ENCODE measurements around the gene ACTA1.

DNA sequence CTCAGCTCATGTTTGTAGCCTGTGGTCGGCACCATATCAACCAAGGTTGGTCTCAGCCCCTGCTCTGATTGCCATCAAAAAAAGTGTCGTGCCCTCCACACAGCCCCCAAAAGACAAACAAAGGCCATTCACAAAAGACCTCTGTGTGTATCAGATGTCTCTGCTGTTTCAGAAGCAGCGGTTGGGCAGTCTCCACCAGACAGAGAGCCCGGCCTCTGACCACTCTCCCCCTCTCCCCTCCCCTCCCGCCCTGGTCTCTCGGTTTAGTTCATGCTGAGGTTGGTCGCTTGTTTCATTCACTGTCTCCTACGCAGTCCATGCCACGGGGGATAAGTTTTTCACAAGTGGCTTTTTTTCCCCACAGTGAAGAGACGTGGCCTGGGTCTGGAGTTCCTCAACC, 27.1 kb downstream of the ACTA1 start:
- TF ChIP-seq, protein P1, sequence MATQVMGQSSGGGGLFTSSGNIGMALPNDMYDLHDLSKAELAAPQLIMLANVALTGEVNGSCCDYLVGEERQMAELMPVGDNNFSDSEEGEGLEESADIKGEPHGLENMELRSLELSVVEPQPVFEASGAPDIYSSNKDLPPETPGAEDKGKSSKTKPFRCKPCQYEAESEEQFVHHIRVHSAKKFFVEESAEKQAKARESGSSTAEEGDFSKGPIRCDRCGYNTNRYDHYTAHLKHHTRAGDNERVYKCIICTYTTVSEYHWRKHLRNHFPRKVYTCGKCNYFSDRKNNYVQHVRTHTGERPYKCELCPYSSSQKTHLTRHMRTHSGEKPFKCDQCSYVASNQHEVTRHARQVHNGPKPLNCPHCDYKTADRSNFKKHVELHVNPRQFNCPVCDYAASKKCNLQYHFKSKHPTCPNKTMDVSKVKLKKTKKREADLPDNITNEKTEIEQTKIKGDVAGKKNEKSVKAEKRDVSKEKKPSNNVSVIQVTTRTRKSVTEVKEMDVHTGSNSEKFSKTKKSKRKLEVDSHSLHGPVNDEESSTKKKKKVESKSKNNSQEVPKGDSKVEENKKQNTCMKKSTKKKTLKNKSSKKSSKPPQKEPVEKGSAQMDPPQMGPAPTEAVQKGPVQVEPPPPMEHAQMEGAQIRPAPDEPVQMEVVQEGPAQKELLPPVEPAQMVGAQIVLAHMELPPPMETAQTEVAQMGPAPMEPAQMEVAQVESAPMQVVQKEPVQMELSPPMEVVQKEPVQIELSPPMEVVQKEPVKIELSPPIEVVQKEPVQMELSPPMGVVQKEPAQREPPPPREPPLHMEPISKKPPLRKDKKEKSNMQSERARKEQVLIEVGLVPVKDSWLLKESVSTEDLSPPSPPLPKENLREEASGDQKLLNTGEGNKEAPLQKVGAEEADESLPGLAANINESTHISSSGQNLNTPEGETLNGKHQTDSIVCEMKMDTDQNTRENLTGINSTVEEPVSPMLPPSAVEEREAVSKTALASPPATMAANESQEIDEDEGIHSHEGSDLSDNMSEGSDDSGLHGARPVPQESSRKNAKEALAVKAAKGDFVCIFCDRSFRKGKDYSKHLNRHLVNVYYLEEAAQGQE (IDR thresholded peaks at IDR 0.05; ENCODE audit: low read depth, low read length): no peak
- TF ChIP-seq SIN3A (IDR thresholded peaks at IDR 0.05; ENCODE audit: low read depth, low read length) (no peak), CHD2 (IDR thresholded peaks at IDR 0.05; ENCODE audit: borderline replicate concordance, low read depth, low read length) (no peak), EGR1 (IDR thresholded peaks at IDR 0.05; ENCODE audit: borderline replicate concordance in 1 of 2, low read depth in 2 of 2, low read length in 2 of 2) (no peak)

Measured in GM12878 (cell line).